Amniotic epithelial cell (primary cell): ENCODE data around the gene SALL1.

Experiments used
- DNase-seq: peaks from one replicate; pipeline ENCODE4 v3.0.0-alpha.2; 2010; ENCODE audit warnings: low read depth

Gene SALL1

GRCh38 chr16:51111759-51112158 is 39.3 kb downstream of the SALL1 start:
- DNase-seq = no peak

- no peak for DNase-seq
Observed at GRCh38 chr16:51110700-51111157, 40.3 kb downstream of the SALL1 start.

GRCh38 chr16:51109173-51109572 is 41.9 kb downstream of the SALL1 start:
- DNase-seq = no peak

GRCh38 chr16:51107742-51108141 is 43.3 kb downstream of the SALL1 start:
- DNase-seq = no peak

- DNase-seq = no peak
Observed at GRCh38 chr16:51106535-51106934, 44.5 kb downstream of the SALL1 start.

GRCh38 chr16:51103590-51103989 is 47.5 kb downstream of the SALL1 start:
- no peak for DNase-seq

- DNase-seq = no peak
Observed at GRCh38 chr16:51097729-51098128, 53.3 kb downstream of the SALL1 start.

GRCh38 chr16:51095890-51096626 is 55.0 kb downstream of the SALL1 start:
- no peak for DNase-seq

GRCh38 chr16:51095084-51095881 is 55.8 kb downstream of the SALL1 start:
- no peak for DNase-seq

- no peak for DNase-seq
Observed at GRCh38 chr16:51093726-51094280, 57.3 kb downstream of the SALL1 start.
